B cell (primary cell): Measurements from ENCODE around the gene OCA2. TPM values are rescaled to one million over a fixed set of nuclear protein-coding genes. Genes with fewer than 3 reads are reported as not detected.

Source experiments
- ATAC-seq: fragments of 200-7000 bp; cut with Tn5 transposase; one replicate; pipeline ENCODE4 v1.10.0; 2021; ENCODE audit warnings: low read depth, mild to moderate bottlenecking, moderate number of reproducible peaks, moderate library complexity
- CTCF ChIA-PET: fragments of 350-600 bp; sonication (Branson Sonifier 250); formaldehyde crosslinking; loops from one replicate; lab custom pipeline; 2021; ENCODE audit warnings: antibody characterized with exemption, inconsistent platforms; lab: Charles Lee
- POLR2A ChIA-PET: fragments of 350-600 bp; sonication (Branson Sonifier 250); formaldehyde crosslinking; loops from one replicate; lab custom pipeline; 2021; ENCODE audit warnings: antibody characterized with exemption; lab: Charles Lee
- DNase-seq: peaks from one replicate; pipeline ENCODE4 v3.0.0; 2013
- H2AFZ ChIP-seq: 2 replicates; pipeline ENCODE4 v1.6.1; 2012; ENCODE audit warnings: mild to moderate bottlenecking, low read depth, low read length; ENCODE audit not compliant: insufficient read depth, poor library complexity, severe bottlenecking
- H3K27ac ChIP-seq, 2 donors: 1 replicate in 1 of 2; 2 replicates in 1 of 2; pipeline ENCODE4 v1.5.1; 2012 to 2013; ENCODE audit warnings: low read length in 2 of 2, mild to moderate bottlenecking in 2 of 2, moderate library complexity in 1 of 2
- H3K27me3 ChIP-seq, 4 experiments: fragments of 200-600 bp in 1 of 4; sonication (generic) in 1 of 4; replicated peaks in 1 of 4; 1 replicate in 2 of 4; 2 replicates in 2 of 4; pipeline versions ENCODE4 v1.6.1 to v1.7.0; 2013 to 2016; ENCODE audit warnings: low read length in 3 of 4, mild to moderate bottlenecking in 2 of 4, mixed read lengths in 1 of 4, moderate library complexity in 1 of 4; ENCODE audit not compliant: insufficient read depth in 4 of 4, control insufficient read depth in 3 of 4; ENCODE audit errors: control extremely low read depth in 1 of 4
- H3K36me3 ChIP-seq, 2 experiments: replicated peaks in 1 of 2; 1 replicate in 1 of 2; 2 replicates in 1 of 2; pipeline versions ENCODE4 v1.6.1 to v1.7.1; 2013; ENCODE audit warnings: low read length in 1 of 2; ENCODE audit not compliant: insufficient read depth in 2 of 2, control insufficient read depth in 1 of 2; ENCODE audit errors: control extremely low read depth in 1 of 2, extremely low read depth in 1 of 2
- H3K4me1 ChIP-seq, 2 donors: fragments of 200-600 bp in 1 of 2; sonication (generic) in 1 of 2; 1 replicate in 1 of 2; 2 replicates in 1 of 2; pipeline versions ENCODE4 v1.5.1 to v1.6.1; 2013 to 2017; ENCODE audit warnings: low read length in 2 of 2; ENCODE audit not compliant: control insufficient read depth in 2 of 2, insufficient read depth in 2 of 2
- H3K4me2 ChIP-seq: replicated peaks from 2 replicates; pipeline ENCODE3; 2012; ENCODE audit warnings: mild to moderate bottlenecking, low read depth, low read length; ENCODE audit not compliant: poor library complexity, severe bottlenecking
- H3K4me3 ChIP-seq, 5 experiments: fragments of 200-600 bp in 1 of 5; sonication (generic) in 1 of 5; 1 replicate in 3 of 5; 2 replicates in 2 of 5; pipeline versions ENCODE4 v1.5.1 to v1.7.0; 2011 to 2016; ENCODE audit warnings: low read length in 4 of 5, mild to moderate bottlenecking in 4 of 5, low read depth in 2 of 5, control low read depth in 1 of 5, moderate library complexity in 1 of 5; ENCODE audit not compliant: insufficient read depth in 1 of 5; ENCODE audit errors: control extremely low read depth in 1 of 5, extremely low read depth in 1 of 5
- H3K79me2 ChIP-seq: fragments of 200-600 bp; sonication (generic); one replicate; pipeline ENCODE4 v1.6.0; 2016; ENCODE audit warnings: low read length; ENCODE audit not compliant: control insufficient read depth, insufficient read depth
- H3K9ac ChIP-seq: fragments of 200-600 bp; sonication (generic); 2 replicates; pipeline ENCODE4 v1.6.1; 2017; ENCODE audit warnings: mild to moderate bottlenecking, low read length, moderate library complexity
- H3K9me3 ChIP-seq, 3 donors: one replicate each; pipeline versions ENCODE4 v1.6.1 to v1.7.1; 2013; ENCODE audit warnings: low read length in 2 of 3; ENCODE audit not compliant: control insufficient read depth in 2 of 3, insufficient read depth in 1 of 3; ENCODE audit errors: control extremely low read depth in 1 of 3
- H4K20me1 ChIP-seq: 2 replicates; pipeline ENCODE4 v1.6.0; 2012; ENCODE audit warnings: mild to moderate bottlenecking, low read length; ENCODE audit not compliant: insufficient read depth, control insufficient read depth, poor library complexity, severe bottlenecking
- H3K27ac Mint-ChIP-seq: one replicate; pipeline ENCODE4 v1.8.0; 2021; ENCODE audit warnings: mixed read lengths
- H3K27me3 Mint-ChIP-seq: one replicate; pipeline ENCODE4 v1.8.0; 2021; ENCODE audit warnings: mixed read lengths
- H3K4me1 Mint-ChIP-seq: one replicate; pipeline ENCODE4 v1.8.0; 2021; ENCODE audit warnings: mixed read lengths
- H3K4me3 Mint-ChIP-seq: one replicate; pipeline ENCODE4 v1.8.0; 2021; ENCODE audit warnings: mixed read lengths
- H3K9me3 Mint-ChIP-seq: one replicate; pipeline ENCODE4 v1.8.0; 2022; ENCODE audit warnings: mixed read lengths; ENCODE audit not compliant: insufficient read depth
- CTCF ChIP-seq: fragments of 200-600 bp; IDR thresholded peaks from one replicate; pipeline ENCODE4 v1.8.0; 2022; ENCODE audit warnings: antibody characterized with exemption, mild to moderate bottlenecking
- EZH2 ChIP-seq: IDR thresholded peaks from 2 replicates; pipeline ENCODE4 v1.6.1; 2012; ENCODE audit warnings: borderline replicate concordance, low read depth, mild to moderate bottlenecking, moderate library complexity, low read length; ENCODE audit not compliant: insufficient read depth, poor library complexity, severe bottlenecking
- WGBS: methylation state at CpG from one replicate; pipeline ENCODE4 v1.1.5; 2013; ENCODE audit warnings: missing lambda C conversion rate; ENCODE audit not compliant: insufficient coverage; 5-methylcytosine and 5-hydroxymethylcytosine counted together
- intact Hi-C: fragments of 100-400 bp; cut with micrococcal nuclease; formaldehyde crosslinking; loops from one replicate; pipeline ENCODE4 v1.10.0; 2022
- polyA plus RNA-seq: library from polyadenylated mRNA; depleted of rRNA; stranded (reverse); fragments of >200 nt; gene quantifications from 2 replicates; pipeline ENCODE4 v1.2.3, GENCODE V29; 2012
- total RNA-seq, 2 donors: library from RNA; stranded (reverse); fragments of 120-200 nt in 1 of 2; gene quantifications; 1 replicate in 1 of 2; 2 replicates in 1 of 2; pipeline versions ENCODE4 v1.2.3 to v1.2.4, GENCODE V29; 2013 to 2022

Gene OCA2
- total and polyA plus RNA-seq, 2 donors (not counting 1 experiment from before 2014, with no cell fraction given), result 0.12 TPM; not detected in 1

- no peaks in the 10 kb centered on the region for H3K9me3 Mint-ChIP-seq
- H3K27ac Mint-ChIP-seq, result no peak overlapping the region
- H3K4me1 ChIP-seq, result no peaks in the 10 kb centered on the region
- no peak overlapping the region for H3K4me2 ChIP-seq
- no peaks in the 10 kb centered on the region for H3K27me3 ChIP-seq
- WGBS, result 85% methylated on average over 7 of the region's 9 CpGs
- no peak overlapping the region for H3K9ac ChIP-seq
- DNase-seq (no peak), ATAC-seq (no peak)
- ChIA-PET POLR2A (no interaction called here), CTCF (no interaction called here)
- H3K4me3 Mint-ChIP-seq, result no peak overlapping the region
- no peaks in the 10 kb centered on the region for H4K20me1 ChIP-seq
- intact Hi-C loops, result no loop called here
- no peaks in the 10 kb centered on the region for H3K4me1 Mint-ChIP-seq
- no peak overlapping the region for H3K27ac ChIP-seq
- H3K9me3 ChIP-seq, result peaks cover 0 to 6% (median under 1%) of the 10 kb centered on the region in 3 donors
- H3K36me3 ChIP-seq, result no peaks in the 10 kb centered on the region
- H2AFZ ChIP-seq, result no peak overlapping the region
- TF ChIP-seq EZH2, result no peak
- TF ChIP-seq CTCF, result no peak
- no peaks in the 10 kb centered on the region for H3K27me3 Mint-ChIP-seq
- no peak overlapping the region for H3K4me3 ChIP-seq
- H3K79me2 ChIP-seq, result no peaks in the 10 kb centered on the region
Observed at GRCh38 chr15:28013976-28014375, 85.1 kb downstream of the OCA2 start.

- H3K79me2 ChIP-seq, result no peaks in the 10 kb centered on the region
- intact Hi-C loops, result no loop called here
- no peak overlapping the region for H3K4me3 ChIP-seq
- H3K36me3 ChIP-seq, result no peaks in the 10 kb centered on the region
- no peaks in the 10 kb centered on the region for H3K4me1 ChIP-seq
- Mint-ChIP-seq H3K27ac (no peak overlapping the region), H3K27me3 (no peaks in the 10 kb centered on the region), H3K4me3 (no peak overlapping the region), H3K9me3 (no peaks in the 10 kb centered on the region), H3K4me1 (no peaks in the 10 kb centered on the region)
- peaks cover 0 to 10% (median 4%) of the 10 kb centered on the region in 3 donors for H3K9me3 ChIP-seq
- DNase-seq, result no peak
- no peak overlapping the region for H2AFZ ChIP-seq
- no peak for ATAC-seq
- CTCF ChIA-PET, result no interaction called here
- no peak overlapping the region for H3K4me2 ChIP-seq
- TF ChIP-seq EZH2 (no peak), CTCF (no peak)
- no peak overlapping the region for H3K9ac ChIP-seq
- H3K27ac ChIP-seq, result no peak overlapping the region
- H4K20me1 ChIP-seq, result no peaks in the 10 kb centered on the region
- WGBS, result 91% methylated on average over 4 of the region's 7 CpGs
- no peaks in the 10 kb centered on the region for H3K27me3 ChIP-seq
- POLR2A ChIA-PET, result no interaction called here
Observed at GRCh38 chr15:28013480-28013879, 85.6 kb downstream of the OCA2 start.
